PC-9 (cell line): Measurements from ENCODE around the gene NCAM2. TPM values are rescaled to one million over a fixed set of nuclear protein-coding genes. Genes with fewer than 3 reads are reported as not detected.

Experiments used
- BruUV-seq: library from RNA; stranded (reverse); fragments of 400-500 nt; replicated peaks from 2 replicates; lab custom pipeline; 2021; lab: Mats Ljungman, UMichigan
- CTCF ChIA-PET: fragments of 300-600 bp; sonication (Branson Sonifier 250); formaldehyde crosslinking; loops from one replicate; lab custom pipeline; 2022; ENCODE audit warnings: antibody characterized with exemption; lab: Charles Lee
- POLR2A ChIA-PET: fragments of 300-600 bp; sonication (Branson Sonifier 250); formaldehyde crosslinking; loops from one replicate; lab custom pipeline; 2022; ENCODE audit warnings: antibody characterized with exemption; ENCODE audit not compliant: unreplicated experiment; lab: Charles Lee
- DNase-seq, 2 experiments: peaks; one replicate each; pipeline versions ENCODE4 v3.0.0 to v3.0.0-alpha.2; 2015 to 2022; ENCODE audit warnings: mixed read lengths in 1 of 2
- H2AFZ ChIP-seq: fragments of 200-600 bp; sonication (generic); 2 replicates; pipeline ENCODE4 v1.8.1; 2017; ENCODE audit warnings: antibody characterized with exemption
- H3F3A ChIP-seq: fragments of 200-600 bp; sonication (generic); 2 replicates; pipeline ENCODE4 v1.8.1; 2017; ENCODE audit warnings: antibody characterized with exemption, mild to moderate bottlenecking, low read depth; ENCODE audit not compliant: insufficient read depth
- H3K27ac ChIP-seq: fragments of 200-600 bp; sonication (generic); 2 replicates; pipeline ENCODE4 v1.6.1; 2016; ENCODE audit warnings: mixed run types
- H3K27me3 ChIP-seq: fragments of 200-600 bp; sonication (generic); 2 replicates; pipeline ENCODE4 v1.6.1; 2016; ENCODE audit warnings: low read depth, mixed run types; ENCODE audit not compliant: insufficient read depth
- H3K36me3 ChIP-seq: fragments of 200-600 bp; sonication (generic); 2 replicates; pipeline ENCODE4 v1.6.1; 2016; ENCODE audit warnings: low read depth, mixed run types
- H3K4me1 ChIP-seq: fragments of 200-600 bp; sonication (generic); replicated peaks from 2 replicates; pipeline ENCODE4 v1.6.1; 2016; ENCODE audit warnings: mixed run types; ENCODE audit not compliant: insufficient read depth
- H3K4me2 ChIP-seq: fragments of 200-600 bp; sonication (generic); 2 replicates; pipeline ENCODE4 v1.6.1; 2017; ENCODE audit warnings: mixed run types
- H3K4me3 ChIP-seq: fragments of 200-600 bp; sonication (generic); 2 replicates; pipeline ENCODE4 v1.6.1; 2016; ENCODE audit warnings: mixed run types
- H3K79me2 ChIP-seq: fragments of 200-600 bp; sonication (generic); 2 replicates; pipeline ENCODE4 v1.6.1; 2017; ENCODE audit warnings: low read depth, mixed run types
- H3K9me2 ChIP-seq: fragments of 200-600 bp; sonication (generic); 2 replicates; pipeline ENCODE4 v1.8.1; 2017; ENCODE audit warnings: mild to moderate bottlenecking; ENCODE audit not compliant: insufficient read depth
- H3K9me3 ChIP-seq: fragments of 200-600 bp; sonication (generic); 2 replicates; pipeline ENCODE4 v1.8.1; 2016; ENCODE audit warnings: low read depth; ENCODE audit not compliant: insufficient read depth
- H4K20me1 ChIP-seq: fragments of 200-600 bp; sonication (generic); 2 replicates; pipeline ENCODE4 v1.8.1; 2017; ENCODE audit not compliant: insufficient read depth
- CTCF ChIP-seq: fragments of 200-600 bp; sonication (generic); conservative IDR thresholded peaks from 2 replicates; pipeline ENCODE4 v1.6.1; 2017; ENCODE audit warnings: mixed run types, antibody characterized with exemption, mild to moderate bottlenecking, moderate library complexity
- EZH2 ChIP-seq: fragments of 200-600 bp; sonication (generic); IDR thresholded peaks from 2 replicates; pipeline ENCODE4 v1.8.0; 2017; ENCODE audit warnings: antibody characterized with exemption, low read depth
- intact Hi-C: fragments of 100-400 bp; cut with micrococcal nuclease; formaldehyde crosslinking; loops from one replicate; pipeline ENCODE4 v1.10.0; 2022; ENCODE audit not compliant: unreplicated experiment
- total RNA-seq: library from RNA; stranded (reverse); gene quantifications from 2 replicates; pipeline ENCODE4 v1.2.3, GENCODE V29; 2021

NCAM2 gene
- total RNA-seq, 1 experiment from 2014 or later: not detected

DNA sequence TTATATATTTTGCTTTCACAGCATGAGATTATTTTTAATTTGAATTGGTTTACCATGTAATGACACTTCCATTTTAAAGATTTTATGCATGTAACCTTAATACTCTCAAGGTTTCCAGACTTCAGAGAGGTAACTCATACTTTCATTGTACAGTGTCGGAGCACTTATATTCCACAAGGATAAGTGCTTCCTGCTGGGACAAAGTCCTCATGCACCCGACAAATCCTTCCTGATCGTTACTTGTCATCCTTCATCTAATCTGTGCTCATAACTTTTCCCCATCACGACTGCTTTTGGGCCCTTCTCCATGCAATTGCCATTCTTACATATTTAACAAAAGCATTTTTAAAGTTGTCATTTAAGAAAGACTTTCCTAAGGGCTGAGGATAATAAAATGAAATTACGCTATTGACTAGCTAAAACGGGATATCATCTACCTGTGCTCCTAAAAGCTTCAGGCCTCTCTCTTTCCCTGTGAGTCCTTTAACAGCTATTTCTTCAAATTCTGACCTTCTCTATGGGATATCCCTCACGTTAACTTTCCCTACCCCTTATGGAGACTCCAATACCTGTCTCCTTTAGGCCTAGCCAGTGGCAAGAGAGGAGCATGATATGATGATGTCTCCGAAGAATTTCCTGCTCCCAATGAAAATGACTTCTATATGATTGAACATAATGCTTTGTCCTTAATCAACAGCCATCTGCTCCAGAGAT is 59.3 kb downstream of the NCAM2 start:
- no peak overlapping the region for H3K4me2 ChIP-seq
- no peaks in the 10 kb centered on the region for H3K9me3 ChIP-seq
- intact Hi-C loops: no loop called here
- H4K20me1 ChIP-seq: no peaks in the 10 kb centered on the region
- H3K4me3 ChIP-seq: no peak overlapping the region
- no peaks in the 10 kb centered on the region for H3F3A ChIP-seq
- no peaks in the 10 kb centered on the region for H3K4me1 ChIP-seq
- no peak for DNase-seq
- ChIA-PET CTCF (no interaction called here), POLR2A (no interaction called here)
- no peaks in the 10 kb centered on the region for H3K27me3 ChIP-seq
- TF ChIP-seq EZH2: no peak
- TF ChIP-seq CTCF: no peak
- no peak overlapping the region for H3K27ac ChIP-seq
- no TSS peak for BruUV-seq
- no peaks in the 10 kb centered on the region for H3K9me2 ChIP-seq
- no peak overlapping the region for H2AFZ ChIP-seq
- no peaks in the 10 kb centered on the region for H3K36me3 ChIP-seq
- no peaks in the 10 kb centered on the region for H3K79me2 ChIP-seq

- no peak overlapping the region for H3K4me3 ChIP-seq
- H3K4me1 ChIP-seq: no peaks in the 10 kb centered on the region
- no peak overlapping the region for H2AFZ ChIP-seq
- no peaks in the 10 kb centered on the region for H3F3A ChIP-seq
- CTCF ChIA-PET: no interaction called here
- intact Hi-C loops: no loop called here
- no peaks in the 10 kb centered on the region for H3K9me2 ChIP-seq
- H3K9me3 ChIP-seq: no peaks in the 10 kb centered on the region
- no peaks in the 10 kb centered on the region for H3K36me3 ChIP-seq
- H3K27ac ChIP-seq: no peak overlapping the region
- no TSS peak for BruUV-seq
- TF ChIP-seq EZH2 (no peak), CTCF (no peak)
- H3K4me2 ChIP-seq: no peak overlapping the region
- POLR2A ChIA-PET: no interaction called here
- DNase-seq: no peak
- H3K79me2 ChIP-seq: no peaks in the 10 kb centered on the region
- H3K27me3 ChIP-seq: no peaks in the 10 kb centered on the region
- H4K20me1 ChIP-seq: no peaks in the 10 kb centered on the region
Observed at GRCh38 chr21:21063828-21064227, 65.6 kb downstream of the NCAM2 start.

DNA sequence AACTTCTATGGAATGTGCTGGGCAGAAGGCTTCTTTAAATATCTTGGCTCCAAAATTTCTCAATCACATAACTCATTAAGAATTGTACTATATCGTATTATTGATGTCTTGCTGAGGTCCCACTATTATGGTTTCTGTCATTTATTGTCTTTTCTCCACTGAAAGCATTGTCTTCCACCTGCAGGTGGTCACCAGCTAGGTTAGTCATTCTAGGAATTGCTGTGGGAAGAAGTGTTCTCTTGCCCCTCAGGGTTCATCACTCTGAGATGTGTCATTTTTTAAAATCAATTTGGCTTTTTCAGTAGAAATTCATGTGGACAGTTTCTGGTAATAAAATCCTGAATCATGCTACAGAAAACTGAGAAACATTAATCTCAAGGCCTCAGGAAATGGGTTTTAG is 66.1 kb downstream of the NCAM2 start:
- H2AFZ ChIP-seq: no peak overlapping the region
- no peak overlapping the region for H3K4me2 ChIP-seq
- no peaks in the 10 kb centered on the region for H3K9me3 ChIP-seq
- no TSS peak for BruUV-seq
- no peaks in the 10 kb centered on the region for H3K36me3 ChIP-seq
- ChIA-PET POLR2A (no interaction called here), CTCF (no interaction called here)
- no peak for DNase-seq
- no peaks in the 10 kb centered on the region for H3K4me1 ChIP-seq
- intact Hi-C loops: no loop called here
- no peaks in the 10 kb centered on the region for H3K9me2 ChIP-seq
- H3F3A ChIP-seq: no peaks in the 10 kb centered on the region
- H3K79me2 ChIP-seq: no peaks in the 10 kb centered on the region
- no peak overlapping the region for H3K4me3 ChIP-seq
- no peaks in the 10 kb centered on the region for H3K27me3 ChIP-seq
- no peaks in the 10 kb centered on the region for H4K20me1 ChIP-seq
- no peak overlapping the region for H3K27ac ChIP-seq
- TF ChIP-seq EZH2: no peak
- TF ChIP-seq CTCF: no peak
